H9 (cell line): ENCODE data around the gene OR51E1. TPM values are rescaled to one million over a fixed set of nuclear protein-coding genes. Genes with fewer than 3 reads are reported as not detected.

ENCODE experiments used
- DNase-seq: peaks from one replicate; pipeline ENCODE4 v3.0.0-alpha.2; 2017
- H2AFZ ChIP-seq: one replicate; pipeline ENCODE4 v1.6.1; 2013; ENCODE audit warnings: mild to moderate bottlenecking, low read length, control low read depth, moderate library complexity
- H2AK5ac ChIP-seq: 2 replicates; pipeline ENCODE4 v1.6.1; 2013; ENCODE audit warnings: low read length, control low read depth, mixed read lengths; ENCODE audit not compliant: insufficient read length
- H2BK120ac ChIP-seq: one replicate; pipeline ENCODE4 v1.6.1; 2013; ENCODE audit warnings: low read depth, mild to moderate bottlenecking, low read length, control low read depth, inconsistent platforms; ENCODE audit not compliant: poor library complexity, severe bottlenecking
- H2BK12ac ChIP-seq: 2 replicates; pipeline ENCODE4 v1.6.1; 2013; ENCODE audit warnings: low read length, control low read depth, mixed read lengths, low read depth; ENCODE audit not compliant: insufficient read length
- H2BK15ac ChIP-seq: 2 replicates; pipeline ENCODE4 v1.6.1; 2013; ENCODE audit warnings: low read depth, low read length, control low read depth
- H2BK20ac ChIP-seq: one replicate; pipeline ENCODE4 v1.6.1; 2013; ENCODE audit warnings: low read depth, mild to moderate bottlenecking, low read length, control low read depth, inconsistent platforms; ENCODE audit not compliant: poor library complexity, severe bottlenecking
- H2BK5ac ChIP-seq: 2 replicates; pipeline ENCODE4 v1.6.1; 2013; ENCODE audit warnings: low read length, control low read depth, mixed read lengths; ENCODE audit not compliant: insufficient read length
- H3K14ac ChIP-seq: 2 replicates; pipeline ENCODE4 v1.6.1; 2013; ENCODE audit warnings: low read length, control low read depth; ENCODE audit not compliant: insufficient read depth
- H3K18ac ChIP-seq: 2 replicates; pipeline ENCODE4 v1.6.1; 2013; ENCODE audit warnings: low read depth, mild to moderate bottlenecking, mixed read lengths, low read length, control low read depth; ENCODE audit not compliant: insufficient read length
- H3K23ac ChIP-seq: 2 replicates; pipeline ENCODE4 v1.6.1; 2013; ENCODE audit warnings: low read length, control low read depth, mixed read lengths, low read depth; ENCODE audit not compliant: insufficient read length
- H3K23me2 ChIP-seq: 2 replicates; pipeline ENCODE4 v1.6.1; 2013; ENCODE audit warnings: low read depth, mild to moderate bottlenecking, mixed read lengths, low read length, control low read depth; ENCODE audit not compliant: insufficient read length, poor library complexity, severe bottlenecking
- H3K27ac ChIP-seq: 2 replicates; pipeline ENCODE4 v1.5.1; 2013; ENCODE audit warnings: low read length, control low read depth, mixed read lengths, low read depth; ENCODE audit not compliant: insufficient read length
- H3K27me3 ChIP-seq: 2 replicates; pipeline ENCODE4 v1.6.1; 2013; ENCODE audit warnings: low read length, control low read depth, inconsistent platforms; ENCODE audit not compliant: insufficient read depth
- H3K4ac ChIP-seq: 2 replicates; pipeline ENCODE4 v1.6.1; 2013; ENCODE audit warnings: low read depth, mild to moderate bottlenecking, control low read depth, inconsistent platforms, low read length, moderate library complexity
- H3K4me1 ChIP-seq: 2 replicates; pipeline ENCODE4 v1.6.1; 2013; ENCODE audit warnings: low read length, control low read depth, inconsistent platforms; ENCODE audit not compliant: insufficient read depth
- H3K4me2 ChIP-seq: 2 replicates; pipeline ENCODE4 v1.6.1; 2013; ENCODE audit warnings: low read length, control low read depth, mixed read lengths; ENCODE audit not compliant: insufficient read length, insufficient read depth
- H3K56ac ChIP-seq: 2 replicates; pipeline ENCODE4 v1.6.1; 2013; ENCODE audit warnings: low read depth, mild to moderate bottlenecking, mixed read lengths, low read length, control low read depth; ENCODE audit not compliant: insufficient read length
- H3K79me1 ChIP-seq: 2 replicates; pipeline ENCODE4 v1.6.1; 2013; ENCODE audit warnings: low read depth, mild to moderate bottlenecking, moderate library complexity, low read length, control low read depth, inconsistent platforms; ENCODE audit not compliant: insufficient read depth, poor library complexity, severe bottlenecking
- H3K79me2 ChIP-seq: 2 replicates; pipeline ENCODE4 v1.6.1; 2013; ENCODE audit warnings: low read length, control low read depth, inconsistent platforms; ENCODE audit not compliant: insufficient read depth
- H3K9ac ChIP-seq: 2 replicates; pipeline ENCODE4 v1.6.1; 2013; ENCODE audit warnings: low read length, control low read depth, mixed read lengths; ENCODE audit not compliant: insufficient read length; ENCODE audit errors: extremely low read depth
- H3K9me3 ChIP-seq: one replicate; pipeline ENCODE4 v1.6.1; 2013; ENCODE audit warnings: low read depth, low read length, inconsistent platforms; ENCODE audit not compliant: control insufficient read depth
- H3T11ph ChIP-seq: one replicate; pipeline ENCODE4 v1.6.1; 2013; ENCODE audit warnings: mild to moderate bottlenecking, low read length, control low read depth, inconsistent platforms
- H4K20me1 ChIP-seq: one replicate; pipeline ENCODE4 v1.6.1; 2013; ENCODE audit not compliant: control insufficient read depth, insufficient read length, insufficient read depth
- H4K5ac ChIP-seq: 2 replicates; pipeline ENCODE4 v1.6.1; 2013; ENCODE audit warnings: low read depth, mild to moderate bottlenecking, mixed read lengths, low read length, control low read depth; ENCODE audit not compliant: insufficient read length
- H4K8ac ChIP-seq: replicated peaks from 2 replicates; pipeline ENCODE4 v1.6.1; 2013; ENCODE audit warnings: low read length, control low read depth, mixed read lengths, low read depth; ENCODE audit not compliant: insufficient read length
- H4K91ac ChIP-seq: 2 replicates; pipeline ENCODE4 v1.6.1; 2013; ENCODE audit warnings: low read depth, mild to moderate bottlenecking, moderate library complexity, mixed read lengths, low read length, control low read depth; ENCODE audit not compliant: insufficient read length
- H3K27ac Mint-ChIP-seq, 3 experiments: 2 replicates in 2 of 3; 3 replicates in 1 of 3; pipeline ENCODE4 v1.8.0; 2020 to 2021; ENCODE audit warnings: mixed read lengths in 3 of 3, mild to moderate bottlenecking in 1 of 3, moderate library complexity in 1 of 3
- H3K27me3 Mint-ChIP-seq: 2 replicates; pipeline ENCODE4 v1.8.0; 2021; ENCODE audit warnings: low read depth, mild to moderate bottlenecking, moderate library complexity, mixed read lengths
- H3K36me3 Mint-ChIP-seq, 3 experiments: 2 replicates in 2 of 3; 3 replicates in 1 of 3; pipeline ENCODE4 v1.8.0; 2020 to 2021; ENCODE audit warnings: low read depth in 3 of 3, mixed read lengths in 3 of 3; ENCODE audit not compliant: insufficient read depth in 1 of 3
- H3K4me1 Mint-ChIP-seq, 2 experiments: 2 replicates each; pipeline ENCODE4 v1.8.0; 2020; ENCODE audit warnings: mixed read lengths in 2 of 2
- H3K4me3 Mint-ChIP-seq, 2 experiments: 2 replicates in 1 of 2; 3 replicates in 1 of 2; pipeline ENCODE4 v1.8.0; 2020 to 2021; ENCODE audit warnings: mild to moderate bottlenecking in 2 of 2, mixed read lengths in 2 of 2, moderate library complexity in 1 of 2
- H3K9me3 Mint-ChIP-seq, 2 experiments: 2 replicates in 1 of 2; 3 replicates in 1 of 2; pipeline ENCODE4 v1.8.0; 2020; ENCODE audit warnings: mild to moderate bottlenecking in 2 of 2, mixed read lengths in 2 of 2, moderate library complexity in 1 of 2
- WGBS: extraction: QIAGEN DNeasy Blood & Tissue Kit; methylation state at CpG from one replicate; pipeline ENCODE4 v1.1.7; 2013; ENCODE audit warnings: missing lambda C conversion rate, low lambda C conversion rate, mixed read lengths; ENCODE audit not compliant: insufficient read length; ENCODE audit errors: extremely low coverage; 5-methylcytosine and 5-hydroxymethylcytosine counted together
- total RNA-seq: library from RNA; stranded (reverse); gene quantifications from 2 replicates; pipeline ENCODE4 v1.2.1, GENCODE V29; 2021
- TF ChIP-seq, protein P1 (sequence below): fragments of 200-600 bp; sonication (generic); conservative IDR thresholded peaks from 3 replicates; pipeline ENCODE4 v1.8.0; 2021; ENCODE audit warnings: antibody characterized with exemption, mild to moderate bottlenecking

Gene OR51E1
- total RNA-seq, 1 experiment from 2014 or later: not detected

DNA sequence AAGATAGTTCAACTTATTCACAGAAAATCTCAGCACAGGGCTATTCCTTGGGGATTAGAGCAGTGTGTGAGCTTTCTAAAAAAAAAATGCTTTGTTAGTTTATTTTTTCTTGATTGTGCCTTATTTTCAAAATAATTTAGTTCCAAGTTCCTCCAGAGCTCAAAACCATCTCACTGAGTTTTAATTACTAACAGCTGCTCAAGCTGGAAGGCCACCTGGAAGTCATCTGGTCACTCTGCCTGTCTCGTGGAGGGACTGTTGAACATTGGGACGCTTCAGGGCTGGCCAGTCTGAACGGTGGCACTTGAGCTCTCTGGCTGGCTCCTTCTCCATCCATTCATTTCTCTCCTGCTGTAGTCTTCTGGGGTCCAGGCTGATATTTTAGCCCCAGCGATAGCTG lies 4.0 kb downstream of the OR51E1 start:
- no peaks in the 10 kb centered on the region for H3K4me1 ChIP-seq
- no peaks in the 10 kb centered on the region for H3K79me1 ChIP-seq
- no peak overlapping the region for H2BK5ac ChIP-seq
- no CpG with 5 or more reads among the region's 4 CpGs for WGBS
- Mint-ChIP-seq H3K4me3 (no peak overlapping the region), H3K9me3 (no peaks in the 10 kb centered on the region), H3K36me3 (no peaks in the 10 kb centered on the region), H3K4me1 (0 out of 4 replicates have a peak, but pooled peaks cover 0 to under 1% of the 10 kb centered on the region in 2 experiments), H3K27ac (no peak overlapping the region), H3K27me3 (peaks cover 1% of the 10 kb centered on the region)
- H4K20me1 ChIP-seq: no peaks in the 10 kb centered on the region
- H3K23ac ChIP-seq: no peak overlapping the region
- no peak overlapping the region for H2BK15ac ChIP-seq
- H3K18ac ChIP-seq: no peak overlapping the region
- no peak overlapping the region for H3T11ph ChIP-seq
- no peaks in the 10 kb centered on the region for H3K9me3 ChIP-seq
- no peak overlapping the region for H2BK120ac ChIP-seq
- no peak overlapping the region for H3K9ac ChIP-seq
- no peaks in the 10 kb centered on the region for H3K79me2 ChIP-seq
- no peak overlapping the region for H3K4me2 ChIP-seq
- no peaks in the 10 kb centered on the region for H3K27me3 ChIP-seq
- H4K8ac ChIP-seq: no peak overlapping the region
- no peak overlapping the region for H3K14ac ChIP-seq
- no peak overlapping the region for H3K56ac ChIP-seq
- H3K4ac ChIP-seq: no peak overlapping the region
- H2BK12ac ChIP-seq: no peak overlapping the region
- DNase-seq: no peak
- no peak overlapping the region for H2BK20ac ChIP-seq
- H4K91ac ChIP-seq: no peak overlapping the region
- no peak overlapping the region for H4K5ac ChIP-seq
- H3K23me2 ChIP-seq: no peaks in the 10 kb centered on the region
- H2AFZ ChIP-seq: no peak overlapping the region
- TF ChIP-seq, protein P1, sequence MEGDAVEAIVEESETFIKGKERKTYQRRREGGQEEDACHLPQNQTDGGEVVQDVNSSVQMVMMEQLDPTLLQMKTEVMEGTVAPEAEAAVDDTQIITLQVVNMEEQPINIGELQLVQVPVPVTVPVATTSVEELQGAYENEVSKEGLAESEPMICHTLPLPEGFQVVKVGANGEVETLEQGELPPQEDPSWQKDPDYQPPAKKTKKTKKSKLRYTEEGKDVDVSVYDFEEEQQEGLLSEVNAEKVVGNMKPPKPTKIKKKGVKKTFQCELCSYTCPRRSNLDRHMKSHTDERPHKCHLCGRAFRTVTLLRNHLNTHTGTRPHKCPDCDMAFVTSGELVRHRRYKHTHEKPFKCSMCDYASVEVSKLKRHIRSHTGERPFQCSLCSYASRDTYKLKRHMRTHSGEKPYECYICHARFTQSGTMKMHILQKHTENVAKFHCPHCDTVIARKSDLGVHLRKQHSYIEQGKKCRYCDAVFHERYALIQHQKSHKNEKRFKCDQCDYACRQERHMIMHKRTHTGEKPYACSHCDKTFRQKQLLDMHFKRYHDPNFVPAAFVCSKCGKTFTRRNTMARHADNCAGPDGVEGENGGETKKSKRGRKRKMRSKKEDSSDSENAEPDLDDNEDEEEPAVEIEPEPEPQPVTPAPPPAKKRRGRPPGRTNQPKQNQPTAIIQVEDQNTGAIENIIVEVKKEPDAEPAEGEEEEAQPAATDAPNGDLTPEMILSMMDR: no peak
- H3K27ac ChIP-seq: no peak overlapping the region
- H2AK5ac ChIP-seq: no peak overlapping the region
